Mammary epithelial cell (primary cell): ENCODE measurements around the gene KPNB1.

Experiments used
- CTCF ChIP-seq, 2 donors: IDR thresholded peaks in 1 of 2; conservative IDR thresholded peaks in 1 of 2; 2 replicates each; pipeline ENCODE4 v1.5.1; 2011 to 2012; ENCODE audit warnings: inconsistent platforms in 2 of 2, low read length in 2 of 2, mild to moderate bottlenecking in 2 of 2, control low read depth in 1 of 2, low read depth in 1 of 2; ENCODE audit not compliant: insufficient read depth in 1 of 2; ENCODE audit errors: extremely low read depth in 1 of 2
- EZH2 ChIP-seq: IDR thresholded peaks from 2 replicates; pipeline ENCODE4 v1.6.1; 2012; ENCODE audit warnings: low read length, inconsistent platforms, borderline replicate concordance

- TF ChIP-seq CTCF (conservative IDR thresholded peaks at IDR 0.05 in 1 of 2, IDR thresholded peaks at IDR 0.05 in 1 of 2; ENCODE audit: extremely low read depth in 1 of 2, insufficient read depth in 1 of 2, low read depth in 1 of 2, low read length in 2 of 2) (peak in 1 of 2 donors; percentile 17), EZH2 (no peak)
Observed at GRCh38 chr17:47717261-47717697, 67.6 kb downstream of the KPNB1 start.
